ENCODE measurements around the gene LZTFL1.

DNA sequence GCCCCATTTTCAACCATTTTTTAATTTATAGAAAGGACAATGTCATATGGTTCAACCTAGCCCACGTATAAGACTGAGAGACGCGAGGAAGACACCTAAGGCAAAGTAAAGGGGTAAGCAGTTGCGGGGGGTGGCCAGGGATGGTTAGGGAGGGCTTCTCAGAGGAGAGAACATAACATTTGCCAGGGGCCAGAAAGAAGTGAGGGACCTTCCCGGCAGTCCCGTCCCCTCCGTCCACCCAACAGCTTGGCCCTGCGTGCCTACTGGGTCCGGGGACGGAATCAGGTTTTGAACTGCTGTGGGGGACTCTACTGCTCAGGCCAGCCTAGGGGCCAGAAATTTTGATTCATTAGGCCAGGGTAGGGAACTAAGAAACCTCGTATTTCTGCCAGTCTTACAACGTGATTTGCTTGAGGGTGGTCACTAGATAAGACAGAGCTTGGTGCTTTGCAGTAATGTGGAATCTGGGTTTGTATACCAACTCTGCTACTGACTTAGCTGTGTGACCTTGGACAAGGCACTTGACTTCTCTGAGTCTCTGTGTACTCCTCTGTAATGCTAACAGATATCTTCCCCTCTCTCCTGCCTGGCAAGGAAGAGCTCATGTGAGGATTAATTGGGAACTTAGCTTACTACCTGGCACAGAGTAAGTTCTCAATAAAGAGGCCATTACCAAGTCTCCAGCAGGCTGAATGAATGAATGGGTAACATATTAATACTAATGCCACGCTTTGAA, 44.8 kb downstream of the LZTFL1 start:
- TF ChIP-seq, protein P1, sequence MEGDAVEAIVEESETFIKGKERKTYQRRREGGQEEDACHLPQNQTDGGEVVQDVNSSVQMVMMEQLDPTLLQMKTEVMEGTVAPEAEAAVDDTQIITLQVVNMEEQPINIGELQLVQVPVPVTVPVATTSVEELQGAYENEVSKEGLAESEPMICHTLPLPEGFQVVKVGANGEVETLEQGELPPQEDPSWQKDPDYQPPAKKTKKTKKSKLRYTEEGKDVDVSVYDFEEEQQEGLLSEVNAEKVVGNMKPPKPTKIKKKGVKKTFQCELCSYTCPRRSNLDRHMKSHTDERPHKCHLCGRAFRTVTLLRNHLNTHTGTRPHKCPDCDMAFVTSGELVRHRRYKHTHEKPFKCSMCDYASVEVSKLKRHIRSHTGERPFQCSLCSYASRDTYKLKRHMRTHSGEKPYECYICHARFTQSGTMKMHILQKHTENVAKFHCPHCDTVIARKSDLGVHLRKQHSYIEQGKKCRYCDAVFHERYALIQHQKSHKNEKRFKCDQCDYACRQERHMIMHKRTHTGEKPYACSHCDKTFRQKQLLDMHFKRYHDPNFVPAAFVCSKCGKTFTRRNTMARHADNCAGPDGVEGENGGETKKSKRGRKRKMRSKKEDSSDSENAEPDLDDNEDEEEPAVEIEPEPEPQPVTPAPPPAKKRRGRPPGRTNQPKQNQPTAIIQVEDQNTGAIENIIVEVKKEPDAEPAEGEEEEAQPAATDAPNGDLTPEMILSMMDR (IDR thresholded peaks at IDR 0.05), result no peak
- no peak for TF ChIP-seq SP1 (CRISPR knock-in tag; conservative IDR thresholded peaks at IDR 0.05)
- no peak for TF ChIP-seq FOXJ3 (CRISPR knock-in tag; IDR thresholded peaks at IDR 0.05; ENCODE audit: borderline replicate concordance)
- TF ChIP-seq, protein P2, sequence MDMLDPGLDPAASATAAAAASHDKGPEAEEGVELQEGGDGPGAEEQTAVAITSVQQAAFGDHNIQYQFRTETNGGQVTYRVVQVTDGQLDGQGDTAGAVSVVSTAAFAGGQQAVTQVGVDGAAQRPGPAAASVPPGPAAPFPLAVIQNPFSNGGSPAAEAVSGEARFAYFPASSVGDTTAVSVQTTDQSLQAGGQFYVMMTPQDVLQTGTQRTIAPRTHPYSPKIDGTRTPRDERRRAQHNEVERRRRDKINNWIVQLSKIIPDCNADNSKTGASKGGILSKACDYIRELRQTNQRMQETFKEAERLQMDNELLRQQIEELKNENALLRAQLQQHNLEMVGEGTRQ (CRISPR knock-in tag; IDR thresholded peaks at IDR 0.05), result no peak
- TF ChIP-seq, protein P3, sequence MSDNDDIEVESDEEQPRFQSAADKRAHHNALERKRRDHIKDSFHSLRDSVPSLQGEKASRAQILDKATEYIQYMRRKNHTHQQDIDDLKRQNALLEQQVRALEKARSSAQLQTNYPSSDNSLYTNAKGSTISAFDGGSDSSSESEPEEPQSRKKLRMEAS (CRISPR knock-in tag; IDR thresholded peaks at IDR 0.05), result no peak
- no peak for TF ChIP-seq NR3C1 (CRISPR knock-in tag; conservative IDR thresholded peaks at IDR 0.05; ENCODE audit: low read depth)
- no peak for TF ChIP-seq TEAD1 (CRISPR knock-in tag; IDR thresholded peaks at IDR 0.05)
- TF ChIP-seq, protein P4, sequence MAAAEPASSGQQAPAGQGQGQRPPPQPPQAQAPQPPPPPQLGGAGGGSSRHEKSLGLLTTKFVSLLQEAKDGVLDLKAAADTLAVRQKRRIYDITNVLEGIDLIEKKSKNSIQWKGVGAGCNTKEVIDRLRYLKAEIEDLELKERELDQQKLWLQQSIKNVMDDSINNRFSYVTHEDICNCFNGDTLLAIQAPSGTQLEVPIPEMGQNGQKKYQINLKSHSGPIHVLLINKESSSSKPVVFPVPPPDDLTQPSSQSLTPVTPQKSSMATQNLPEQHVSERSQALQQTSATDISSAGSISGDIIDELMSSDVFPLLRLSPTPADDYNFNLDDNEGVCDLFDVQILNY (CRISPR knock-in tag; IDR thresholded peaks at IDR 0.05), result no peak
- no peak for TF ChIP-seq IRF1 (CRISPR knock-in tag; IDR thresholded peaks at IDR 0.05)
- TF ChIP-seq PRDM15 (CRISPR knock-in tag; IDR thresholded peaks at IDR 0.05), result no peak
- no peak for TF ChIP-seq ZNF263 (CRISPR knock-in tag; IDR thresholded peaks at IDR 0.05; ENCODE audit: low read depth)
- TF ChIP-seq ATF1 (CRISPR knock-in tag; IDR thresholded peaks at IDR 0.05), result no peak
- TF ChIP-seq RELA (CRISPR knock-in tag; IDR thresholded peaks at IDR 0.05; ENCODE audit: borderline replicate concordance), result no peak

All from WTC11 (cell line).